Epithelial cell of proximal tubule (primary cell): ENCODE data around the gene PCSK5. TPM values are rescaled to one million over a fixed set of nuclear protein-coding genes. Genes with fewer than 3 reads are reported as not detected.

Experiments used
- DNase-seq: peaks from one replicate; pipeline ENCODE4 v3.0.0-alpha.2; 2011; ENCODE audit warnings: low read depth
- H3K4me3 ChIP-seq: 2 replicates; pipeline ENCODE4 v1.5.1; 2011; ENCODE audit warnings: low read depth, mild to moderate bottlenecking, low read length
- total RNA-seq: library from RNA; depleted of rRNA; stranded (reverse); fragments of >200 nt; gene quantifications from 2 replicates; pipeline ENCODE4 v1.2.3, GENCODE V29; 2015
- TF ChIP-seq, protein P1 (sequence below): conservative IDR thresholded peaks from 2 replicates; pipeline ENCODE4 v1.5.1; 2012; ENCODE audit warnings: low read depth, mild to moderate bottlenecking, low read length

The PCSK5 gene
- total RNA-seq, 1 donor from 2014 or later: 23.2 TPM

DNA sequence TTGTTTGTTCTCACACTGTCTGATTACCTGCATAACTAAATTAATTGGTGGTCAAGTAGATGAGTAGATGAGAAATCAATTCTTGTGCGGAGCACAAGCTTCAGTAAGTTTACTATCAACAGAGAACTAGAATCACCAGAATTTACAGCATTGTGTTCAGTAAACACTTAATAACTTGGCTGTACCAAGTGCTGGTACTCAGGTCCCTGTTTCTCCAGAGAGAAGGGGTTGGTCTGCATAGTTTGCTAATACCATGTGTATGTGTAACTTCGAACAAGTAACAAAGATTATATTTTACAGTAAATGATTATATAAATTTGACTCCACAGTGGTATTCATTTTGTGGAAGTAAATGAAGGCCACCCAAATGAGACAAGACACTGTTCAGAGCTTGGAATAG is 146.3 kb downstream of the PCSK5 start:
- no peak overlapping the region for H3K4me3 ChIP-seq
- TF ChIP-seq, protein P1, sequence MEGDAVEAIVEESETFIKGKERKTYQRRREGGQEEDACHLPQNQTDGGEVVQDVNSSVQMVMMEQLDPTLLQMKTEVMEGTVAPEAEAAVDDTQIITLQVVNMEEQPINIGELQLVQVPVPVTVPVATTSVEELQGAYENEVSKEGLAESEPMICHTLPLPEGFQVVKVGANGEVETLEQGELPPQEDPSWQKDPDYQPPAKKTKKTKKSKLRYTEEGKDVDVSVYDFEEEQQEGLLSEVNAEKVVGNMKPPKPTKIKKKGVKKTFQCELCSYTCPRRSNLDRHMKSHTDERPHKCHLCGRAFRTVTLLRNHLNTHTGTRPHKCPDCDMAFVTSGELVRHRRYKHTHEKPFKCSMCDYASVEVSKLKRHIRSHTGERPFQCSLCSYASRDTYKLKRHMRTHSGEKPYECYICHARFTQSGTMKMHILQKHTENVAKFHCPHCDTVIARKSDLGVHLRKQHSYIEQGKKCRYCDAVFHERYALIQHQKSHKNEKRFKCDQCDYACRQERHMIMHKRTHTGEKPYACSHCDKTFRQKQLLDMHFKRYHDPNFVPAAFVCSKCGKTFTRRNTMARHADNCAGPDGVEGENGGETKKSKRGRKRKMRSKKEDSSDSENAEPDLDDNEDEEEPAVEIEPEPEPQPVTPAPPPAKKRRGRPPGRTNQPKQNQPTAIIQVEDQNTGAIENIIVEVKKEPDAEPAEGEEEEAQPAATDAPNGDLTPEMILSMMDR: no peak
- no peak for DNase-seq

DNA sequence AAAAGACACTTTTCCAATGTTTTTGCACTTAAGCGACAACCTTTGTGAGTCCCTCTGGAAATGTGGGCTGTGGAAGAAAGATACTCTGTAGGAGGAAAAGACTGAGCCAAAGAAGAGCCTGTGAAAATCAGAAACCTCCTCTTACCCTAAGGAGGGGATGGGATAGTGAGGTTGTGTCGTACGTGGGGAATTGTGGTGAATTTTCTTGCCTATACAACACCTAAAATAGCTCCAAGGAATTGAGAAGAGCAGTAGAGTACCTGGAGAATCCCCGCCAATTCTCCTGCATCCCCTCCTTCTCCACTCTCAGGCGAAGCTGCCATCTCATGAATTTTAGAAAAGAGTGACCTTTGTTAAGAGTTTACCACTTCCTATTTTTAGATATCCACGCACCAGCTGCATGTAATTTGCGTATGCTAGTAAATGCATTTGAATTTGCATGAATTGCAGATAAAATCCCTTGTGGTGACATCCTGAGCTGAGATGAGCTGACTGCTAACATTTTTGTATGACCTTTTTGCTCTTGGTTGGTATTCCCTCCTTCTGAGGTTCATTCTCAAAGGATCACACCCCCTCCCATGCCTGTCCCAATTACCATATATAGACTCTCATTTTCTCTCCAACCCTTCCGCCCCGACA is 147.2 kb downstream of the PCSK5 start:
- TF ChIP-seq, protein P1: no peak
- H3K4me3 ChIP-seq: no peak overlapping the region
- no peak for DNase-seq

DNA sequence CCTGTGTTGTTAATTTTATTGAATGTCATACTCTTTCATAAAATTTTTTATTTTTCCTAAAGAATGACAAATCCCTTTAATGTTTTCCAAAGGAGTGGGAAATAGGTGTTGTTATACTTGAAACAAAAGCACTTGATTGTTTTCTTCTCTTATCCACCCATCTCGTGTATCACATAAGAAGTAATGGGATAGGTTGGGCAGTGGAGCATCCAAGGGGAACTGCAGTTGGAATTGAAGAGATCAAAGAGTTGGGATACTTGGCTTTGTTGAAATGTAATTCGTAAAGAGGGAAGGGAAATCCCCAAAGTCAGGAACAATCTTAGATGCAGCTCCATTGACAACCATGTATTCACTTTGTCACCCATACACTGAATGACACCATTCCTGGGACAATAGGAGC is 148.0 kb downstream of the PCSK5 start:
- TF ChIP-seq, protein P1: no peak
- no peak for DNase-seq
- no peak overlapping the region for H3K4me3 ChIP-seq

DNA sequence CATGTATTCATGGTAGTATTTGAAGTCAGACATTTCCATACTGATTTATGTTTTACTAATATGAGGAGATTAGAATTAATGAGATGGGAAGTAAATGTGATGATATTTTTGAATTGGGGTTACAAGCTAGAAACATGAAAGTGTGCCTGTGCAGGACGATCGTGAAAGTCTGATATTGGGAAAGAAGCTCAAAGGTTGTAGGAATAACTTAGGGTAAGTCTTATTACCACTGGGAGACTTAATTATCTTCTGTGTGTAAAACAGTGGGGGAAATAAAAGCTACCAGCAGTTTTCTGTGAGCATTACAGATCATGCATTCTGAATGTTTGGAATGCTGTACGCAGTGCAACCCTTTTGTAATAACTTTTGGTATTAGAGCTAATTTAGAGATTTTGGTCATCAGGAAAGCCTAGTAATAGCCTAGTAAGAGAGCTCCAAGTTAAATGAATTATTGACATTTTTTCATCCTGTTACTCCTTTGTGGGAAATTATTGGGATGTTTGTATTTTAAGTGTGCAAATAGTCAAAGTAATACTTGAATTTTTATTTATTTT is 153.9 kb downstream of the PCSK5 start:
- no peak for DNase-seq
- TF ChIP-seq, protein P1: no peak
- H3K4me3 ChIP-seq: no peak overlapping the region

DNA sequence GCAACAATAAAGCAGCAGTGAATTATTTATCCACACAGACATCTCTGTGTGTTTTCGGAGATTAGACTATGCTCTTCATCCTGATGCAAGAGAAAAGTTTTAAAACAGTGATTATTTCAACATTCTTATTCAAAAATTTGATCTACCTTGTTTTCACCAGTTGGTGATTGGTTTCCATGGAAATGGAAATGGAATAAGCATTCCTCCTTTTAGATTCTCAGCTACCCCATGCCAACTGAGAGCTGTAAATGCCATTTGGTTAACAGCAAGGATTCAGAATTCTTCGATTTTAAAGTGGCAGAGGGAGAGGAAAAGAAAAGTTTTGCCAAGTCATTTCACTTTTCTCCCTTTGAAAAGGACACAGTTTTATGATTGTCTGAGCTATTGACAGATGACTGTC is 154.7 kb downstream of the PCSK5 start:
- TF ChIP-seq, protein P1: no peak
- DNase-seq: no peak
- no peak overlapping the region for H3K4me3 ChIP-seq

DNA sequence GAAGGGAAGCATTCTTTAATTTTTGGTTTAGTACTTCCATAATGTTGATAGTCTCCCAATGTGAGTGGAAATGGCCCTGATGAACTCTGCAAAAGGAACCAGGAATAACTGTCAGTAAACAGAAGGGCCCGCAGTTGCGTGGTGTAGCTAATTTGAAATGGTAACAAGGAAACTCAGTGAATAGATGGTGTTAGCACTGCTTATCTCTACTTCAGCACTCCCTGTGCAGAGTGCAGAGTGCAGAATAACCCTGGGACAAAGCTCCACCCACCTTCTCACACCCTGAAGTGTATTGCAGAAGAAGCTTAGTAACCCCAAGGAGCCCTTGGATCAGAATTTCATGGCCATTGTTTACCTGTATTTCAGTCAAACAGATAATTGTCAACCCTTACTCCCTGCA is 158.9 kb downstream of the PCSK5 start:
- DNase-seq: no peak
- TF ChIP-seq, protein P1: no peak
- H3K4me3 ChIP-seq: no peak overlapping the region

DNA sequence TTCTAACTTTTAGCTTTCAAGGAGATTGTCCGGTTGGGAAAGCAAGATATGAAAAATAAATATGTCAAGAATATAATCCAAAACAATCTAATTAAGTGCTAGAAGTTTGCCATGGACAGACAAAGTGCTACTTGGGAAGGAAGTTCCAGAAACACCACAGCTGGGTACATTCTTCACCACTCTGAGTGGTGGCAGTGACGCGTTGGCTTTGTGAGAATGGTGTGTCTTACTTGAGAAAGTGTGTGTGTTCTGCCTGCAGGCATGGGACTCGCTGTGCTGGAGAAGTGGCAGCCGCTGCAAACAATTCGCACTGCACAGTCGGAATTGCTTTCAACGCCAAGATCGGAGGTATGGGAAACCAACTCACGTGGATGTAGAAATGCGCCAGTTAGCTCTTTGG is 177.2 kb downstream of the PCSK5 start:
- no peak overlapping the region for H3K4me3 ChIP-seq
- DNase-seq: no peak
- TF ChIP-seq, protein P1: no peak
